ENCODE results near the gene ZNF407. TPM values are rescaled to one million over a fixed set of nuclear protein-coding genes. Genes with fewer than 3 reads are reported as not detected.

ZNF407 gene
- total RNA-seq, 1 experiment from 2014 or later = 15.9 TPM

GRCh38 chr18:74577019-74577418, 20.7 kb upstream of the ZNF407 start:
- no peaks in the 10 kb centered on the region for H3K9me3 ChIP-seq (ENCODE audit: low read depth, low read length, poor library complexity, severe bottlenecking)
- CTCF ChIA-PET = no interaction called here
- H3K36me3 ChIP-seq (ENCODE audit: insufficient read depth, low read length, poor library complexity, severe bottlenecking) = no peaks in the 10 kb centered on the region
- peaks cover 38% of the 10 kb centered on the region for H3K27me3 ChIP-seq (replicated peaks; ENCODE audit: insufficient read depth, low read depth, low read length, poor library complexity)
- H3K4me1 ChIP-seq (ENCODE audit: insufficient read depth, low read length, poor library complexity, severe bottlenecking) = no peaks in the 10 kb centered on the region
- DNase-seq (ENCODE audit: low spot score) = no peak
- no peak overlapping the region for H3K27ac ChIP-seq (ENCODE audit: low read depth, low read length, poor library complexity, severe bottlenecking)
- POLR2A ChIA-PET (ENCODE audit: low non-redundant PET) = no interaction called here
- no TSS peak for BruUV-seq (replicated peaks)
- intact Hi-C loops (cut with micrococcal nuclease; ENCODE audit: unreplicated experiment) = no loop called here
- TF ChIP-seq EZH2 (IDR thresholded peaks at IDR 0.05; ENCODE audit: borderline replicate concordance, low read depth, low read length, poor library complexity, severe bottlenecking) (no peak), CTCF (conservative IDR thresholded peaks at IDR 0.05; ENCODE audit: low read depth, low read length) (no peak)
- no peak overlapping the region for H3K4me3 ChIP-seq (ENCODE audit: low read depth, low read length, poor library complexity, severe bottlenecking)

GRCh38 chr18:74579496-74580065, 18.1 kb upstream of the ZNF407 start:
- H3K4me3 ChIP-seq (ENCODE audit: low read depth, low read length, poor library complexity, severe bottlenecking) = no peak overlapping the region

GRCh38 chr18:74582642-74583041, 15.0 kb upstream of the ZNF407 start:
- ChIA-PET POLR2A (ENCODE audit: low non-redundant PET) (no interaction called here), CTCF (no interaction called here)
- DNase-seq (ENCODE audit: low spot score) = no peak
- H3K9me3 ChIP-seq (ENCODE audit: low read depth, low read length, poor library complexity, severe bottlenecking) = no peaks in the 10 kb centered on the region
- intact Hi-C loops (cut with micrococcal nuclease; ENCODE audit: unreplicated experiment) = no loop called here
- H3K4me1 ChIP-seq (ENCODE audit: insufficient read depth, low read length, poor library complexity, severe bottlenecking) = no peaks in the 10 kb centered on the region
- no peak overlapping the region for H3K27ac ChIP-seq (ENCODE audit: low read depth, low read length, poor library complexity, severe bottlenecking)
- H3K4me3 ChIP-seq (ENCODE audit: low read depth, low read length, poor library complexity, severe bottlenecking) = no peak overlapping the region
- H3K27me3 ChIP-seq (replicated peaks; ENCODE audit: insufficient read depth, low read depth, low read length, poor library complexity) = peaks cover 60% of the 10 kb centered on the region
- no peak for TF ChIP-seq EZH2 (IDR thresholded peaks at IDR 0.05; ENCODE audit: borderline replicate concordance, low read depth, low read length, poor library complexity, severe bottlenecking)
- TF ChIP-seq CTCF (conservative IDR thresholded peaks at IDR 0.05; ENCODE audit: low read depth, low read length) = no peak
- no peaks in the 10 kb centered on the region for H3K36me3 ChIP-seq (ENCODE audit: insufficient read depth, low read length, poor library complexity, severe bottlenecking)
- no TSS peak for BruUV-seq (replicated peaks)

More at GRCh38 chr18:74579496-74580065, 18.1 kb upstream of the ZNF407 start:
- no peak overlapping the region for H3K27ac ChIP-seq (ENCODE audit: low read depth, low read length, poor library complexity, severe bottlenecking)
- H3K9me3 ChIP-seq (ENCODE audit: low read depth, low read length, poor library complexity, severe bottlenecking) = no peaks in the 10 kb centered on the region
- ChIA-PET CTCF (interaction anchor here (0.5 kb wide), 1 partner anchor 28 kb away, joined by 4 read pairs; no protein-coding TSS in a partner anchor), POLR2A (ENCODE audit: low non-redundant PET) (no interaction called here)
- H3K36me3 ChIP-seq (ENCODE audit: insufficient read depth, low read length, poor library complexity, severe bottlenecking) = no peaks in the 10 kb centered on the region
- BruUV-seq (replicated peaks) = no TSS peak
- peaks cover 46% of the 10 kb centered on the region for H3K27me3 ChIP-seq (replicated peaks; ENCODE audit: insufficient read depth, low read depth, low read length, poor library complexity)
- TF ChIP-seq CTCF (conservative IDR thresholded peaks at IDR 0.05; ENCODE audit: low read depth, low read length) (no peak), EZH2 (IDR thresholded peaks at IDR 0.05; ENCODE audit: borderline replicate concordance, low read depth, low read length, poor library complexity, severe bottlenecking) (no peak)
- H3K4me1 ChIP-seq (ENCODE audit: insufficient read depth, low read length, poor library complexity, severe bottlenecking) = no peaks in the 10 kb centered on the region
- intact Hi-C loops (cut with micrococcal nuclease; ENCODE audit: unreplicated experiment) = no loop called here
- peak; percentile 9 for DNase-seq (ENCODE audit: low spot score)

Measured in A673 (cell line).